ENCODE data around the gene KANK3.
"Not testable (repeated sequence)": the region's sequence is repeated elsewhere in the genome, so short reads cannot be mapped to it uniquely, and the experiment has no call there.

The KANK3 gene

DNA sequence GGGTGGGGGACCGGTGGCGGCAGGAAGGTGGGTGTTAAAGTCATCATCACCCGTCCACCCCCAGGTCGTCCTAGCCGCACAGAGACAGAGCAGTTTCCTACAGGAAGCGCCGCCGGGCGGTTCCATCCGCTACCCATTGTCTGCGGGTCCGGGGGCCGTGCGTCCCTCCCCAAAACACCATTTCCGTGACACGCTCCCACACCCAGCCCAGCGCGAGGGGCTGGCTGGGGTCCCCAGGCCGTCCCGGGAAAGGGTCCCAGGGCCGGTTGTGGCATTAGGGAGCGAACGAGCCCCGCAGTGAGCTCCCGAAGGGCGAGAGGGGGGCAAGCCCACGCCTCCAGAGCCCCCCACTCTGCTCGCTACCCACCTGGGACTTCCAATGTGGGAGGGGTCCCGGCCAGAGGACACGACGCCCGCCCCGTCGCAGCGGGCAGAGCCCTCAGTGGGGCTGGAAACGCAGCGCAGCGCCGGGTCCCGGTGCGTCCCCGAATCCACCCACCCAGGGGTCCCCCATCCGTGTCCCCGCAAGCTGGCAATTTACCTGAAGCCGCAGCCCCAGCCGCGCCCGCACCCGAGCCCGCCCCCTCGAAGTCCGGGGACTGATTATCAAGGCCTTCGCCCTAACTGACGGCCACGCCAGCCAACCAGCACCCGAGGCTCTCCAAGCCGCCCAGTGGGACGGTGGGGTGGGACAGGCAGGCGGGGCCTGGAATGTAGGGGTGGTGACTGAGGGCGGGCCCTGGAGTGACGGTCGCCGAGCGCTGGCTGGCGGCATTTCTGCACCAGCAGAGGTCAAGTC, at the start of gene KANK3:
TSS of gene KANK3 (minus strand) at position 579 of the 799 bp plus-strand sequence. CDS start 5,434 bp downstream, outside the sequence.
- H3K27ac ChIP-seq: peak within 1 kb of the TSS in 18 of 21 experiments; percentile 37 to 90 (median 73)
- H3K4me3 ChIP-seq: peak within 1 kb of the TSS; percentile 31 to 44 (median 35)

- Histone ChIP-seq H3K27ac (peak overlapping the region in 13 of 21 experiments; percentile 1 to 100 (median 71)), H3K4me3 (no peak overlapping the region)
These were observed 49.0 kb upstream of the KANK3 start for GRCh38 chr19:8392017-8392591.

DNA sequence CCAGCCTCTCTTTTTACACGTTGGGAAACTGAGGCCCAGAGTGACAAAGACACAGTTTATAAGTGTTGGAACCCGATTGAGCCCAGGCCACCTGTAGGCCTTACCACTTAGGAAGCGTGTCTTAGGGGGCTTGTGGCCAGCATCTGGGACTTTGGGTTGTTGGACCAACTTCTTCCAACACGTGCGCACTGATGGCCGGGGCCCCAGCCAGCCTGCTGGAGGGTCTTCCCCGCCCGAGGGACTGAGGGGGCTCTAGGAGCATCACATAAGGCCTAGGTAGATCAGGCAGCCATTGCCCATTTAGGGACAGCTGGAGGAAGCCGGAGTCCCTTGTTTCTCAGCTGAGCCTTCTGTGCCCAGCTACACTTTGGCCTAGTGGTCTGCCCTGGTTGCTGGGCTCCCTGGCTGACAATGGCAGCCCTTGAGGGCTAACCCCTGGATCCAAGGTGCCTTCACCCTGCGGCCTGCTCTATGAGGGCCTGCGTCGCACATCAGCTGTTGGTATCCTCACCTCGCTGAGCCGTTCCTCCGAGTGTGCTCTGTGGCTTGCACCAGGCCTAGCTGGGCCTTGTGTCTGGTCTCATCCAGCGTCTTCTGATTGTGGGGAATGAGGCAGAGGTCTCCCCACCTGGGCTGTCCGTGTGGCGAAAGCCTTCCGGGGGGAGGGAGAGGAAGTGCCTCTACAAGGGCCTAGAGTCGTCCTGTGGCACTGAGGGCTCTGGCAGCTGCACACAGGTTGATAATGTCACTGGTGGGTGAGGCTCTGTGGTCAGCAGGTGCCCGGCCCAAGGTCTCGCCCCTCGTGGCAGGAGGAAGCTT, 48.3 kb upstream of the KANK3 start:
- H3K4me3 ChIP-seq: peak overlapping the region in 3 of 7 experiments; percentile 69 to 99 (median 86)
- peak overlapping the region in 15 of 21 experiments; percentile 6 to 100 (median 75) for H3K27ac ChIP-seq

DNA sequence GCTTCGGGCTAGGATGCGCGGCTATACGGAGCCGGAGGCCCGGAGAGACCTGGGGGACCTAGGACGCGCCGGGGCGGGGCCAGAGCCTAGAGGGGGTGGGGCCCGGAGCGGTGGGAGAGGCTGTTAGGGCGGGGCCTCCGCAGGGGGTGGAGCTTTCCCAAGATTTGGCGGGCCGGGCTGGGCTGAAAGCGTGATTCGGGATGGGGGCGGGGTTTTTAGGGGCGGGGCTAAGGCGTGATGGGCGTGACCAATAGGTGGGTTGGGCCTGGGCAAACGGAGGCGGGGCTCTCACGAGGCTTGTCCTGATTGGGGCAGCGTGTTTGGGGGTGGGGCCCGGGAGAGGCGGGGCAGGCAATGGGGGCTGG, 47.5 kb upstream of the KANK3 start:
- Histone ChIP-seq H3K27ac (peak overlapping the region; percentile 96 to 100 (median 100)), H3K4me3 (peak overlapping the region; percentile 69 to 99 (median 81))

DNA sequence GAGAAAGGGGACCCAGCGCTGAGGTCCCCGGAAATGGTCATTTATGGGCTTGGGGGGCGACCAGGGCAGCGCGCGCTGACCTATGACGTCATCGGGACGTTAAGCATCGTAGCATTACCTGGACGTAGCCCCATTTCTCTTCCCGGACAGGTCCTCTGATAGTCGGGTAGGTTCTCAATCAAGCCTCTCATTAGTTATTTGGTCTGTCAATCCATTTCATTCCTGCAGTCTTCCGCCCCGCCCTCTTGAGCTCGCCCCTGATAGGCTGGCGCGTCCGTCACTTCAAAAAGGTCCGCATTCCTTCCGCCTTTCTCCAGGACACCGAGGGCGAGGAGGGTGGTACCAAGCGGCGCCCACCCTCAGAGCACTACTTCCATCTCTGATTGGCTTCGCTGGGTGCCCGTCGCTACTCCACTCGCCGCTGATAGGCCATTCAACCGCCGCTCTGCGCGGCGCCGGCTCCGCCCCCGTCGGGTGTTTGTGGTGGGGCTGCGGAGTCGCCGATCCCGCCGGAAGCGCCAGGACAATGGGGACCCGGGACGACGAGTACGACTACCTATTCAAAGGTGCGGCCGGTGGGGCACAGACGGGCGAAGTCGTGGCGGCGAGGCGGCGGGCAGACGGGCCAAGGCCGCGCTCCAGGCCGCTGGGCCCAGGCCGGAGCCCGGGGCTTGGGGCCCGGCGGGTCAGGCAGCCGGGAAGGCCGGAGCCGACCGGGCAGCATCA, 47.0 kb upstream of the KANK3 start, which contains the start of gene RAB11B:
TSS of gene RAB11B (plus strand) at position 470 of the 726 bp plus-strand sequence. CDS start at position 527, 57 bp downstream.
- H3K27ac ChIP-seq: peak within 1 kb of the TSS; percentile 96 to 100 (median 100)
- H3K4me3 ChIP-seq: peak within 1 kb of the TSS; percentile 69 to 99 (median 81)

- Histone ChIP-seq H3K27ac (peak overlapping the region in 3 of 21 experiments; percentile 12 to 98 (median 40)), H3K4me3 (no peak overlapping the region)
These were observed 45.5 kb upstream of the KANK3 start for GRCh38 chr19:8388612-8388958.

- Histone ChIP-seq H3K4me3 (no peak overlapping the region), H3K27ac (peak overlapping the region in 6 of 21 experiments; percentile 10 to 52 (median 29))
These were observed 44.9 kb upstream of the KANK3 start for GRCh38 chr19:8387688-8388611.

DNA sequence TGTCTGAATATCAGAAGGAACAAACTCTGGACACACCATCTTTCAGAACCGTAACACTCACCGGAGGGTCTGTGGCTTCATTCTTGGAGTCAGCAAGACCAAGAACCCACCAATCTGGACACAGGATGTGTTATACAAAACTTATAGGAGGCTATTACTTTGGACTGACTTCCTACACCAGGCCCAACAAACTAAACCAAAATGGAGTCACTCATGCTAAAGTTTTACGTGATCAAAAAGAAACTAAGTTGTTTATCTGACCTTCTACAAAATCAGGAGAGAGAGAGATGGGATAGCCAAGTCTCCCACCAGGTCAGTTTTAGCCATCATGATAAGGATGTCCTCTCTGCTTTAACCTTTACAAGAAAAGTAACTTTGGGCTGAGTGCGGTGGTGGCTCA, 43.9 kb upstream of the KANK3 start:
- peak overlapping the region in 2 of 21 experiments; percentile 22 to 52 for H3K27ac ChIP-seq
- no peak overlapping the region for H3K4me3 ChIP-seq

DNA sequence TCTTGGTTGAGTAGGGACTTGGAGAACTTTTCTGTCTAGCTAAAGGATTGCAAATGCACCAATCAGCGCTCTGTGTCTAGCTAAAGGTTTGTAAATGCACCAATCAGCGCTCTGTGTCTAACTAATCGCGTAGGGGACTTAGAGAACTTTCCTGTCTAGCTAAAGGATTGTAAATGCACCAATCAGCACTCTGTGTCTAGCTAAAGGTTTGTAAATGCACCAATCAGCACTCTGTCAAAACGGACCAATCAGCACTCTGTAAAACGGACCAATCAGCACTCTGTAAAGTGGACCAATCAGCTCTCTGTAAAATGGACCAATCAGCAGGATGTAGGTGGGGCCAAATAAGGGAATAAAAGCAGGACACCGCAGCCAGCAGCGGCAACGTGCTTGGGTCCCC, 43.4 kb upstream of the KANK3 start:
- not testable (repeated sequence) for H3K4me3 ChIP-seq
- peak overlapping the region in 17 of 21 experiments; percentile 19 to 77 (median 64) for H3K27ac ChIP-seq

GRCh38 chr19:8385566-8385965, 42.5 kb upstream of the KANK3 start:
- peak overlapping the region in 18 of 21 experiments; percentile 19 to 77 (median 64) for H3K27ac ChIP-seq
- H3K4me3 ChIP-seq: not testable (repeated sequence)

DNA sequence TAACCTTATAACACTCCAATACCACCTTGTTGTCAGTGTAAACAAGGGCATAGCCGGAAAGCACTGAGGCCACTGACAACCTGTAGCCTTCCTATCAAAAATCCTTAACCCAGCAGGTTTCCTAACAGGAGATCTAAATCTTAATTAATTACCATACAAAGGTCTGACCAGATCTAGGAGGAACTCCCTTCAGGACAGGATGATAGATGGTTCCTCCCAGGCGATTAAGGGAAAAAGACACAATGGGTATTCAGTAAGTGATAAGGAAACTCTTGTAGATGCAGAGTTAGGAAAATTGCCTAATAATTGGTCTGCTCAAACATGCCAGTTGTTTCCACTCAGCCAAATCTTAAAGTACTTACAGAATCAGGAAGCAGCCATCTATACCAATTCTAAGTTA, 42.0 kb upstream of the KANK3 start:
- H3K27ac ChIP-seq: peak overlapping the region in 14 of 21 experiments; percentile 4 to 77 (median 62)

GRCh38 chr19:8384569-8384968, 41.5 kb upstream of the KANK3 start:
- not testable (repeated sequence) for H3K4me3 ChIP-seq
- H3K27ac ChIP-seq: peak overlapping the region in 8 of 21 experiments; percentile 0 to 77 (median 22)

More for the DNA sequence above, 42.0 kb upstream of the KANK3 start:
- not testable (repeated sequence) for H3K4me3 ChIP-seq

- not testable (repeated sequence) for H3K4me3 ChIP-seq, H3K27ac ChIP-seq
These were observed 36.3 kb upstream of the KANK3 start for GRCh38 chr19:8379156-8379891.

DNA sequence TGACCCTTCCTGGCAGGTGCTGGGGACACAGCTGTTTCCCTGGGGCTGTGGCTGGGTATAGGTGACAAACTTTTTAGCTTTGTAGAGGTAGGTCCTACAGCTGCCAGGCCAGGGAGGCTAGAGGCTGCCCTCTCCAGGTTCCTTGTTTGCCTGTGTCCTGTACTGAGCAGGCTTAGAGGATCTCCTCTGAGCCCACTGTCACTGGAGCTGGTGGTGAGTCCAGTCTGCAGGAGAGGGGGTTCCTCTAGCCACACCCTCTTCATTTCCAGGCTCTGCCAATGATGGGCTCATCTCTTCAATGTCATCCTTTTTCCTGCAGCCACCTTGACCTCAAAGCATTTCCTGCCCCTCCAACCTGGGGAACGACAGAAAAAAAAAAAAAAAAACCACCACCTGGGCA, 34.5 kb upstream of the KANK3 start:
- no peak overlapping the region for H3K4me3 ChIP-seq
- H3K27ac ChIP-seq: no peak overlapping the region

- H3K4me3 ChIP-seq, H3K27ac ChIP-seq: not testable (repeated sequence)
These were observed 33.4 kb upstream of the KANK3 start for GRCh38 chr19:8376373-8376974.

- H3K4me3 ChIP-seq, H3K27ac ChIP-seq: not testable (repeated sequence)
These were observed 32.7 kb upstream of the KANK3 start for GRCh38 chr19:8375766-8376165.

Data from skin epidermis (tissue), 12 donors.